Mucosa of gallbladder (tissue), 1 donor: Measurements from ENCODE around the gene FGF11. TPM values are rescaled to one million over a fixed set of nuclear protein-coding genes. Genes with fewer than 3 reads are reported as not detected.
A peak's percentile ranks its signal among the peaks of the same experiment; 100 is the strongest.

Experiments used
- DNase-seq: peaks from one replicate; pipeline ENCODE4 v3.0.0-alpha.2; 2020; ENCODE audit warnings: low spot score
- total RNA-seq: library from RNA; stranded (reverse); gene quantifications from one replicate; pipeline ENCODE4 v1.2.1, GENCODE V29; 2021
- donor health status: DM: no; HTN: no; CAD: no.

FGF11 gene
- total RNA-seq = 2.7 TPM

DNA sequence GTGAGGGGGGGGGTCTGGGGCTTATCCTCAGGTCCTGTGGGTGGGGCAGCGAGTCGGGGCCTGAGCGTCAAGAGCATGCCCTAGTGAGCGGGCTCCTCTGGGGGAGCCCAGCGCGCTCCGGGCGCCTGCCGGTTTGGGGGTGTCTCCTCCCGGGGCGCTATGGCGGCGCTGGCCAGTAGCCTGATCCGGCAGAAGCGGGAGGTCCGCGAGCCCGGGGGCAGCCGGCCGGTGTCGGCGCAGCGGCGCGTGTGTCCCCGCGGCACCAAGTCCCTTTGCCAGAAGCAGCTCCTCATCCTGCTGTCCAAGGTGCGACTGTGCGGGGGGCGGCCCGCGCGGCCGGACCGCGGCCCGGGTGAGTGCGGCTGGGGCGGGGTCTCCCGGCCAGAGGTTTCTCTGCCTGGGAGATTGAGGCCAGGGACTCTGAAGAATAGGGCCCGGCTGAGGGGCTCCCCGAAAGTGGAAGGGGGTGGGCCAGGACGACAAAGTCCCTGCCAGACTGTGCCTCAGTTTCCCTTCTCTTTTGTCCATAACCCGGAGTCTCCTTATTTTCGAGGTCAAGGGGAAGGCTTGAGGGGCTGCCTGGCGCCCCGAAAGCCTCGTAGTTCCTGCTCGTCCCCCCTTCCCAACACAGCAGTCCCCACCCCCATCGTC, at the start of gene FGF11:
TSS of gene FGF11 (plus strand) at position 51 of the 651 bp plus-strand sequence. CDS start at position 160, 109 bp downstream.
- no peak for DNase-seq

DNA sequence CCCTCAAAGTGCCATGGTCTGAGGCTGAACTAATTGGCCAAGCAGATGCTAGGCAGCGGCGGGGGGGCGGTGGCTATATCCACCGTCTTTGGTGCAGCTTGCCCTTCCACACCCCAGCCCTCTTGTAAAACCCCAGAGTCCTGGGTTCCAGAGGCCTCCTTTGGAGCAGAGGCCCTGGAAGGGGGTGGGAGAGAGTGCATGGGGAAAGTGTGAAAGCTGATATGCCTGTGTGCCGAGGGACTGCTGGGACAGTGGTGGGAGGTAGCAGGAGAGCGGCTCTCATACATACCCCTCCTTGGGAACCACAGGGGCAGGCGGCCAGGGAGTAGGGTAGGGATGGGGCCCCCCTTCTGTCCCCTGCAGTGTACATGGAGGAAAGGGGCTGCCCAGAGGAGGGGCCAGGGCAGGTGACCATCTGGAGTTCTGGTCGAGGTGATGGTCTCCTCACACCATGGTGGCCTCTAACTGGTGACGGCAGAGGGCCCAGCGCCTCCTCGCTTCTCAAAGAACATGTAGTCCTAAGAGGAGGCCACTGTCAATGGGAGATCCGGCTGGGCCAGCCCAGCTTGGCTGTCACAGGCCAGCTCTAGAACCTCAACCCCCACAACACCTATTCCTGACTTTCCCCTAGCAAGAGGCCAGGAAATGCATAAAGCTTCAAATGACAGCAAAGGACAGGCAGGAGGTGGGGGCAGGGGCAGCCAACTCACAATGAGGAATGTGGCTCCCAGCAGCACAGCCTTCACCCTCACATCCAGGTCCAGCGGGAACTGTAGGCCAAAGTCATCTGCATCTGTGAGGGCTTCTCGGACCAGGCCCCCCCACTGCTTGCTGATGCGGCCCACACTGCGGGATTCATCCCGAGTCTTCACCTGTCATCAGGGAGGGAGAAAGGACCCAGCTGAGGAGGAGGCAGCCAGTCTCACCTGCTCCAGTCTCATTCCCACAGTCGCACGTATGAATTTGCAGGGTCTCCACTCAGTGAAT, 49.1 kb upstream of the FGF11 start:
- DNase-seq = no peak

DNA sequence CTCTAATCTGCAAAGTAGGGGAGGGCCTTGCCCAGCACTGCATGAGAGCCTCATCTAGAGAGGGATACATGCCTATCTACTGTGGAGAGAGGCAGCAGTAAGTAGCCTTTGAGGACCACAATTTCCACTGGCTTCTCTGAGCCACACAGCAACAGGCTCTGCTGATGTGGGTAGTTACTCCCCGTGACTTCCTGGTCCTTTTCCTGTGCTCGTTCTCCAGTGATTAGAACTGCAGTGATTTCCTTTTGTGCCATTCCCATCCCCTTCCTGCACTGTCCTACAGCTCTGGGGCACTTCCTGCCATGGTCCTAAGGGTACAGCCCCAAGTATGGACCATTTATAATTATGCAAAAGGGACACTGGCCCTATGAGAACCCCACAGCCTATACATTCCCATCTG, 48.0 kb upstream of the FGF11 start:
- DNase-seq = no peak

DNA sequence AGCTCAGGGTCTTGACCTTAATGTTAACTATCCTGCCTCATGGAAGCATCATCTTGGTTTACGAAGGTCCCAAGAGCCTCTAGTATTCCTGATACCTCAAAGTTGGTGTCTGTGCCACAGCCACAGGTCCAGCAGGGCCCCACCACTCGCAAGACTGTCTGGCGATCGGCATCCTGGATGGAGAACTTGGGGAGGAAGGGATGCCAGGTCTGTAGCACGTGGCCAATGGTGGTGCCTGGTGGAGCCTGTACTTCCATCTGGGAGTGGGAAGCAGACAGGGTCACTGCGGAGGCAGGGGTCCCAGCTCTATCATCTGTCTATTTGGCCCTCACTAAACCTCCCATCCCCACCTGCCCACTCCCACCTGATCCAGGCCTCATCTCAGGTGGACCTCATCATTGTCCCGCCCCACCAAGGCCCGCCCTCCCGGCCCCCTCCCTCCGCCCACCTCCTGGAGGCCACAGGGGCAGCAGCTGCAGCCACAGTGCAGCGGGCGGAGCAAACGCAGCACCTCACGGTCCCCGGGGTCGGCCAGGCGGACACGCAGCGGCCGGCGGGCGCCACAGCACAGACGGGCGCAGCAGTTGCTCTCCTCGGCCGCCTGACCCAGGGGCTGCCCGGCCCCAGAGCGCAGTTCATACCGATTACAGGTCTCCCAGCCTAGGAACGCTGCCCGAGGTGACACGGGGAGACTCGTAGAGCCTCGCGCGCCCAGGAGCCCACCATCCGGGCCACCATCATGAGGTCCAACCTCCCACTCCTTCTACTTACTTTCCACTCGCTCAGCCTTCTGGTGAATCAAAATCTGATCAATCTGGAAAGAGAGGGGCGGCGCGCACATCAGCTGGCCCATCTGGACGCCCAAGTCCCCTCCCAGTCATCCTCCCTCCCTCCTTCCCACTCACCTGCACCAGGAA, 46.4 kb upstream of the FGF11 start:
- DNase-seq = no peak

DNA sequence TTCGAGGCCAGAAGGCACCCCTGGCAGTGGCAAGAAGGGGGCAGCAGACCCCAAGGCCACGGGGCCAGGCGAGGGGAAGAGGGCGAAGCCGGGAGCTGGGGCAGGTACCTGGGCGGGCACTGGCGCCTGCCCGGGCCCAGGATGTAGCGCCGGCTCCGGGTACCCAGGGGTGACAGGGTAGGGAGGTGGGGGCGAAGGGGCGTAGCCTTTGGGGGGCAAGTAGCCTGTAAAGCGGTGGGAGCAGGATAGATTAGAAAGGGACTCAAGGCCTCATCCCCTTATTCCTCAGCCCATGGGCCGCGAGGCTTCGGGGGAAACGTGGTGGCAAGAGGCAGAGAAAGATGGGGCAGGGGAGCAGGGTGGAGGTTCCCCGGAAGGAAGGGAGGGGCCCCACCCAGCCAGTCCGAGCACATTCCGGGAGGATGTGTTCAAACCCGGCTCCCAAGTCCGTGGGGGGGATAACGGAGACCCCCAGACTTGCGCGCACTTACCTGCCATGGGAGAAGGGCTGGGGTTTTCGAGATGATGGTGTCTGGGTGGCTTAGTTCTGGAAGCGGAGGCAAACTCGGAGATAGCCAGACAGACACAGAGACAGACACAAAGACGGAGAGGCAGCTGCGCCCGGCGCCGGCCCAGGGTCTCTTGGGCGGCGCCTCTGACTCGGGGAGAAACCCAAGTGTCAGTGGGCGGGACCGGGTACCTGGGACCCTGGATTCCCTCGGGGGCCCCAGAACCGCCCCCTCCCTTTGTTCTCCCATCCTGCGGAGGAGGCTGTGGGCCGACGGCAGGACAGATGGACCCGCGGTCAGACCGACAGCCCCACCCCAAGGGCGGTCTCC, 45.5 kb upstream of the FGF11 start:
- DNase-seq = no peak

DNA sequence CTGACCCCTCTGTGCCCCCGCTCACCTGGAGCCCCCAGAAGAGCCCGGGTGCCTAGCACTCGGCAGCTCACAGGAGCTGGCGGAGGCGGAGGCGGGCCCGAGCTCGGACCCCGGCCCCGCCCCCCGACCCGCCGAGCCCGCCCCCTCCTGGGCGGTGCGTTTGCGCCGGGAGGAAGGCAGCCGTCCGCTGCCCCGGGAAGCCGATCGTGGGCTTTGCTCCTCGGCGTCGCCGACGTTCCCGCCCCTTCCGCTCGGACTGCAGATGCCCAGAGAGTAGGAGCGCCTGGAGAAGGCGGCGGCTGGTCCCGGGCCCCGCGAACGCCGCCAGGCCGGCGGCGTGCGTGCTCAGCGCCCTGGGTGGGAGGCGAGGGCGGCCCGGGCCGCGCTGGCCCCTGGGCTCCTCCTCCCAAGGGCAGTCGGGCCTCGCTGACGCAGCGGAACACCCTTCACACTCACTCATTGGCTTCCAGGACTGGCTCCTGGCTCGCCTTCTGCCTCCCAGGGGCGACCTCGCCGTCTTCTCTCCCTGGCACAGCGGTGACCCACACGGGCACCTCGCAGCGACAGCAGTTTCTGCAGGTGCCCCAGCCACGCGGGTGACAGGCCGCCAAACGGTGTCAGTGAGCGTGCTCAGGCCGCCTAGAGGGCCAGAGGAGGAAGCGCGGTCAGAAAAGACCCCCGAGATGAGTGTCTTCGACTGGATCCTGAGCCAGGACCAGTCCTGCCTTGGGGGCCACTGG, 44.7 kb upstream of the FGF11 start, which contains the start of gene PLSCR3:
TSS of gene PLSCR3 (minus strand) at position 74 of the 740 bp plus-strand sequence. CDS start 415 bp downstream, outside the sequence.
- DNase-seq = peak; percentile 87

DNA sequence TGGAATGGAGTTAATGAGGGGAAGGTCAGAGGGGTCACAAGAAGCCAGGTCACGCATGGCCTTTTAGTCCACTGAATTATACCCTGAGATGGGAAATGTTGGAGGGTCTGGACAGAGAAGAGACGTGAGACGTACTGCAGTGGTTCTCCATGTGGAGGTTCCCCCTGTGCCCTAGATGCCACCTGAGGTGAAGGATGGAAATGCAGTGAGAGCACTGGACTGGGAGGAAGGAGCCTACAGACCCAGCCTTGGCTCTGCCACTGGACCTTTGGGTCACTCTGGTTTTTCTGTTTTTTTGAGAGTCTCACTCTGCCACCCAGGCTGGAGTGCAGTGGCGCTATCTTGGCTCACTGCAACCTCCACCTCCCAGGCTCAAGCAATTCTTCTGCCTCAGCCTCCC, 43.2 kb upstream of the FGF11 start:
- no peak for DNase-seq

DNA sequence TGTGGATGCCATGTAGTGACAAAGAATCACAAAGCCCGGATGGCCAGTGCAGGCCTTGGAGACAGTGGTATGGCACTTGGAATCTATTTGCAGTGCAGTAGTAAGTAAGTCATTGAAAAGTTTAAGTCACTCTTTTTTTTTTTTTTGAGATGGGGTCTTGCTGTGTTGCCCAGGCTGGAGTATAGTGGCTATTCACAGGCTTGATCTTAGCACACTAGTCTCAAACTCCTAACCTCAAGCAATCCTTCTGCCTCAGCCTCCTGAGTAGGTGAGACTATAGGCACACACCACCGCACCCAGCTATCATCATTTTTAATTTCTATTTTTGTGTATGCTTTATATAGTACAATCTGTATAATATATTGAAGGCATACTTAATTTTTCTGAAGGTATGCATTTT, 40.7 kb upstream of the FGF11 start:
- DNase-seq = no peak

DNA sequence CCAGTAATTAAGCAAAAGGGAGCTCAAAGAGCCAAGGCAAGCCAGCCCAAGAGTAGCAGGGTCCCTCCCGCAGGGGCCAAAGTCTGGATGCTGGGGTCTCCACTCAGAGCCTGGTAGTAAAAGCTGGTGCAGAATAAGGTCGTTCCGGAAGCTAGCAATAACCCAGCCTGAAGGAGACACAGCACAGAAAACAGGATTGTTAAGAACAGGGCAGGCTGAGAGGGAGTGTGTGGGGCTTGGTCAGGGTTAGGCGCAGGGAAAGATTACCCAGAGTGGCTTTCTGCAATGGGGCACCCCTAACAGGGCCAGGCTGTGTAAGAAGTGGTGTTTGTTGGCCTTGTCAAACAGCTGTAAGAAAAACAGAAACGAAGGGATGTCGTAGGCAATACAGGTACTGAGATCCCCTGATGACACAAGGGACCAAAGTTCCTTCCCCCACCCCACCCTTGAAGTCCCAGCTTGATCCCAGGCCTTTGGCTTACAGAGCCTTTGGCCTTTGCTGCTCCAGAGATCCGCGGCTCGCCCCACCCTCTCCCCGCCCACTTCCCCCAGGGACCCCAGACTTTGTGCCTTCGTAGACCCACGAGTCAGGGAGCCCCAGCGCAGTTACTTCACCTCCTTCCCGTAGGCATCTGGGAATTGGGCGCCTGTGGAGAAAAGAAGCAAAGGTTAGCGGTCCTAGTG, 36.1 kb upstream of the FGF11 start:
- DNase-seq = peak; percentile 27

DNA sequence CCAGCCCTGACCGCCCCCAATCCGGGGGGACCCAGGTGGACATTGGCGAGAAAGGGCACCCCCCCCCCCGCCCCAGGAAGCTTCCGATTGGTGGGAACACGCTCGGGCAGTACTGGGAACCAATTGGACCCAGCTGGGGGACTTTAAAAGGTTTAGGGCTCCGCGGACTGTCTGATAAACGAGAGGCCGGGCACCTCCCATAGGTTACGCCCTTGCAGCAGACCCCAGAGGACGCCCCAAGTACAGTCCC, 35.7 kb upstream of the FGF11 start:
- no peak for DNase-seq

DNA sequence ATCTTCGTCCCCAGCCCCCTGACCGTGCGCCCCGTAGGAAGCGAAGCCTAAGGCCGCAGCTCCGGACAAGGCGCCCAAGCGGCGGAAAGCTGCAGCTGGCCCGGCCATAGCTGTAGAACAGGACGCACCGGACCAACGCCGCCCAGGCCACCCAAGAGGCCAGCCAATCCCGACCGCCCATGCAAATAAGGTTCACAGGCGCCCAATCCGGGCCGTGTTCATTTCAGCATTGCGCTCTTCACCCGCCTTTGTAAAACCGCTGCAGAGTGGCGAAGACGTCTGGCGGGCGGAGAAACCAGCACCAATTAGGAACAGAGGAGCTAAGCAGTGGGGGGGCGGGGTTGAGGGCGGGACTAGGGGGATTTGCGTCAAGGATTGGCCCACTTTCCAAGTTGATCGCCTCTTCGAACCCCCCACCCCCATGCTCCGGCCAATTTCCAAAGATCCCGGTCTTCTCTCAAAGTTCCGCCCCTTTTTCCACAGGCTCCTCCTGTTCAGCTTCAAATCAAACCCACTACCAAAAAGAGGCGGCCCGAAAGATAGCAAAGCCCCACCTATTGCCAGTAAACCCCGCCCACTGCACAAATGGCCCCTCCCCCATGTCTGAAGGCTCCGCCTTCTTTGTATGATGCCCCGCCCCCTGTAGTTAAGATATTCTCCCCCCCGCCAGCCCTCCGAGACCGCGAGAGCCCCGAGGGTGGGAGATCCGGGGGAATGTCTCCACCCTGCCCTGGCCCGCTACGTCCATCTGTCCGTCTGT, 35.2 kb upstream of the FGF11 start, which contains the start of gene TMEM256:
TSS of gene TMEM256 (minus strand) at position 121 of the 760 bp plus-strand sequence. CDS start at position 108, 13 bp downstream.
- DNase-seq = peak; percentile 99

DNA sequence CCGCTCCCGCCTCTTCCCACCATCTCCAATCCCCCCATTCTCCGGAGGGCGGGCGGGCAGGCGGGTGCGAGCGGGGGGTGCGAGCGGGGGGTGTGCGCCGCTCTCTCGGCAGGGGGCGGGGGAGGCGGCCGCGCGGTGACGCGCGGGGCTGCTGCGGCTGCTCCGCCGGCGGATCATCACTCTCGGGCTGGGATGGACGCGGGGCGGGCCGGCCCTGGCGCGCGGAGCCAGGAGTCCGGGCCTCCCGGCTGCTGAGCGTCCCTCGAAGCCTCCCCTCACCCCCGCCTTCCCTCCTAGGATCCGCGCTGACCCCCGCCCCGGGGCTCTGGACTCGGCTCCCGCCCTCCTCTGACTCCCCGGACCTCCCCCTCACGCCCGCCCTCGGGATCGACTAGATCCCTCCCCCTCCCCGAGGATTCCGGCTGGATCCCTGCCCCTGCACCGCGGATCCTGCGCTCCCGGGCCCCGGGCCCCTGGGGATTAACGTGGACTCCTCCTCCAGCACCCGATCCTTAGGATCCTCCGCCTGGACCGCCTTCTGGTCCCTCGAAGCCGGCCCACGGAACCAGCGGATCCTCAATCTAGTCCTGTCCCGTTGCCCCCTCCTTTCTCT, 34.5 kb upstream of the FGF11 start:
- no peak for DNase-seq

DNA sequence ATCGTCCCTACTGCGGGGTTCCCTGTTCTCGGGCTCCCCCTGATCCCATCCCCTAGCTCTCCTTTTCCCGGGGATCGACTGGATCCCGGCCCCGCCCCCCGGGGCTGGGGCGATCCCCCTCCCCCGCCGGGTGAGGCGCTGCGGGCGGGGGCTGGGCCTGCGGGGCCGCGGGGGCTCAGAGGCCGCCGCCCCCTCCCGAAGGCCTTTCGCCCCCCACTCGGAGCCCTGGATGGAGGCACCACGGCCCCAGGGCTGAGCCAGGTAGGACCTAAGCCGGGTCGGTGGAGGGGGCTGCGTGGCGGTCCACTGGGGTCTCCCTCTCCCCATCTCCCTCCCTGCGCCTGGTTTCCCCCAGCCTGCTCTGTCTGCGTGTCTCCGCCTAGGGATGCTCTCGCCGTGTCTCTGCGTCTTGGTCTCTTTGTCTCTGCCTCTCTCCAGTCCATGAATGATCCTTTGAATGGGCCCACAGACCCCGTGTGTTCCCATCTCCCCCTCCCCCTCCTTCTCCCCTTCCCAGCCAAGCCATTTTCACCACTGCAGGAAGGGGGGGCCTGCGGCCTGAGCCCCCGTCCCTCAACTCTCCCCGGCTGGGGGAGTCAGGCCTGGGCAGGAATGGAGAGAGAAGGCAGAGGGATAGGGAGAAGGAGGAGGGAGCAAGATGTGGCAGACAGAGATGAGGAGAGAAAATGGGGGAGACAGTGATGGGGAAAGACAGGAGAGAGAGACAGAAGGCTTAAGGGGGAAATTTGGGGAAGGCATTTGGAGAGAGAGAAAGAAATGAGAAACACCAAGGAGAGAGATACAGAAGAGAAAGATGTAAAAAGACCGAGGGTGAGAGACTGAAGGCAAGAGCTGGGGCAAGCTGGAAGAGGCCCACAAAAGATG, 33.7 kb upstream of the FGF11 start:
- DNase-seq = no peak

DNA sequence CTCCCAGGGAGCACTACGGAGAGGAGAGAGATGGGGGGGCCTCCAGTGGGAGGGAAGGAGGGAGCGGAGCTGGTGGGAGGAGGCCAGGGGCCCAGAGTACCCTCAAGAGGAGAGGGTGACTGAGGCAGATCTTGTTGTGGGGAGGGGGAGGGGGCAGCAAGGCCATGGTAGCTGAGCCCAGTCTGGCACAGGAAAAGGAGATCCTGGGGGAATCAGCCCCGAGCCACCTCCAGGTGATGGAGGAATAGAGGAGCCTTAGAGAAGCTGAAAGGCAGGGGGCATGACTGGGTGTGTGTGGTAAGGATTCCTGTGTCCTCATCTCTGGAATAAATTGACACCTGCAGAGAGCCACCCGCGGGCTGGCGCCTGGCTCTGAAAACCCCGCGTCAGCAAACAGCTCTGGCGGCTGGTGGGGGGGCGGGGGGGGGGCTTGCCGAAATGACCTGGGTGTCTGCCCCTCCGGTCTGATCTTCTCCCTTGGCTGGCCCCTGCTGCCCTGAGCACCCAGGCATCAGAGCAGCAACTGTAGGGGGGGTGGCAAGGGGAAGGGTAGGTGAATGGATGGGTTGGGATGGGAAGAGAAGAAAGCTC, 33.0 kb upstream of the FGF11 start:
- DNase-seq = no peak

DNA sequence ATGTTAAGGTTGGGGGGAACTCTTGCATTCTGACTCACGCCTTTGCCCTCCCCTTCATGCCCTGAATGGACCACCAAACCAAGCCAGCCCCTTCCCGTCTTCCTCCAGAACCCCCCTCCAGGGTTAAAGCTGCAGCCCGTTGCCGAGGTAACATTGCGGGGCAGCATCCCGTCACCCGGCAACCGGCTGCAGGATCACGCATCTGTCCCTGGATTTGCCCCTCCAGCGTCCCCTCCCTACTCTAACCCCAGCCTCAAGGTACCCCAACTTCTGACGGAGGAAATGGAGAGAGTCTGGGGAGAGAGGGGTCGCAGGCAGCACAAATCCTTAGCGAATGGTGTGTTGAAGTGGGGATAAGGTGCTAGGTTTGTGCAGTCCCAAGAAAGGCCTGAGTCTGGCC, 32.2 kb upstream of the FGF11 start:
- DNase-seq = no peak

DNA sequence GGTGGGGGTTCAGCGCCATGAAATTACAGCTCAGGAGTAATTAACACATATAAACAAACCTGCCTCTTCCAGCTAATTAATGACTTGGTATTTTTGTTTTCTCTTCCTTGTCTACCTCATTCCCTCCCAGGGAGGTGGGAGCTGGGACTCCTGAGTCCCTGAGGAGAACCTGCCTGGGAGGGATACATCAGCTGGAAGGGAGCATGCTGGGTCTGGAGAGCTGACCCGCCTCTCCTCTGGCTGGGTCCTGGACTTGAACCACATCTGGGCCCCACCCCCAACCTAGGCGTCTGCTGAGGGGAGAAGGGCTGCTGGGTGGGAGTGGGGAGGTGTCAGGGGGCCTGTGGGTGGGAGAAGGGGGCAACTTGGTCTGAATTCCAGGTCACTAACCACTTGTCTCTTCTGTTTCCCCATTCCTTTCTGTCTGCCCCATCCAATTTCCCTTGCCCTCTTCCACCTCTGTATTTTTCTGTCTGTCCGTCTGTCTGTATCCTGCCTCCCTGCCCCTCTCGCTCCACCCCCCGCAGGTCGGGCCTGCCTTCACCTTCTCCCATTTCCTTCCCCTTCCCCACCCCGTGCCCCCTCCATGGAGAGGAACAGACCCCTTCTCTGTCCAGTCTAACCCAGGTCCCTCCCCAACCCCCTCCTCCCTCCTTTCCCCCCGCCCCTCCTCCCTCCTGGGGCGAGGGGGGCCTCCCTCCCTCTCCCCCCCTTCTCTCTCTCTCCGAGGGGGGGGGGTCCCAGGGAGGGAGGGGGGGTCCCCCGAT, 31.6 kb upstream of the FGF11 start, which contains the start of gene NLGN2:
TSS of gene NLGN2 (plus strand) at position 361 of the 767 bp plus-strand sequence. CDS start 411 bp downstream, outside the sequence.
- no peak for DNase-seq
